ENCODE measurements around the gene FCER1G. TPM values are rescaled to one million over a fixed set of nuclear protein-coding genes. Genes with fewer than 3 reads are reported as not detected.
A peak's percentile ranks its signal among the peaks of the same experiment; 100 is the strongest.

Gene FCER1G
- total RNA-seq, 1 experiment from 2014 or later, result 1.5 TPM

DNA sequence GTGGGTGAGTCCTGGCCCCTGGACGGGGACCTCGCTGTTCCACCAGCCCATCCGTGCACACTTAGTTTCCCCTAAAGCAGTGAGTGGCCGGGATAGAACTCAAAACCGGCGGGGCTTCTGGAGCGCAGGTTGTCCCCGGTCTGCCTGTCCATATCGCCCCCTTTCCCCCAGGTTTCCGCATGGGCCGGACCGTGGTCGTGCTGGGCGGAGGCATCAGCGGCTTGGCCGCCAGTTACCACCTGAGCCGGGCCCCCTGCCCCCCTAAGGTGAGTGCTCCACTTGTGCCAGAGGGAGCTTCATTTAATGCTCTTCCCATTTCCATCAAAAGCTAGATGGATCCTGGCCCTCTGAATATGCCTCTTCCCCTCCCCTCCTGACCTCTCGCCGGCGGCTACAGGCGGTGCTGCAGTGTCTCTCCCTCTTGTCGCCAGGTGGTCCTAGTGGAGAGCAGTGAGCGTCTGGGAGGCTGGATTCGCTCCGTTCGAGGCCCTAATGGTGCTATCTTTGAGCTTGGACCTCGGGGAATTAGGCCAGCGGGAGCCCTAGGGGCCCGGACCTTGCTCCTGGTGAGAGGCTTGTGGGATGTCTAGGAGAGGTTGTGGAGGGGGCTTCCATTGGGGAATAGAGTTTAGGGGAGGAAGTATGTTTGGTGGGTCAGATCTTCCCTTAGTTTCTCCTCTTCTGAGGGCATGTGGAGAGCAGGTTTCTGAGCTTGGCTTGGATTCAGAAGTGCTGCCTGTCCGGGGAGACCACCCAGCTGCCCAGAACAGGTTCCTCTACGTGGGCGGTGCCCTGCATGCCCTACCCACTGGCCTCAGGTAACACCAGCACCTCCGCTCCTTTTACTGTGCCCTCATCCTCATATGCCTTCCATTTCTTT is 48.2 kb upstream of the FCER1G start:
- H3K4me1 Mint-ChIP-seq (ENCODE audit: low read depth, unreplicated experiment), result no peaks in the 10 kb centered on the region
- BruUV-seq (replicated peaks), result TSS peak; percentile 52
- ChIA-PET POLR2A (interaction anchor here (1.3 to 2.4 kb wide), 5 partner anchors 10 to 35 kb away, joined by 8 to 25 read pairs (median 10); partner anchors contain the start of genes B4GALT3, DEDD, NDUFS2 and UFC1), CTCF (interaction anchor here (1.1 to 2.1 kb wide), 10 partner anchors 10 to 223 kb away, joined by 3 to 22 read pairs (median 4); partner anchors contain the start of genes APOA2, B4GALT3, F11R and SDHC)
- DNase-seq, result peak in 1 of 2 experiments; percentile 37
- H3K36me3 ChIP-seq (ENCODE audit: control insufficient read depth, insufficient read depth, low read length), result peaks cover 2% of the 10 kb centered on the region
- intact Hi-C loops (cut with micrococcal nuclease; ENCODE audit: unreplicated experiment), result no loop called here
- TF ChIP-seq, protein P1, sequence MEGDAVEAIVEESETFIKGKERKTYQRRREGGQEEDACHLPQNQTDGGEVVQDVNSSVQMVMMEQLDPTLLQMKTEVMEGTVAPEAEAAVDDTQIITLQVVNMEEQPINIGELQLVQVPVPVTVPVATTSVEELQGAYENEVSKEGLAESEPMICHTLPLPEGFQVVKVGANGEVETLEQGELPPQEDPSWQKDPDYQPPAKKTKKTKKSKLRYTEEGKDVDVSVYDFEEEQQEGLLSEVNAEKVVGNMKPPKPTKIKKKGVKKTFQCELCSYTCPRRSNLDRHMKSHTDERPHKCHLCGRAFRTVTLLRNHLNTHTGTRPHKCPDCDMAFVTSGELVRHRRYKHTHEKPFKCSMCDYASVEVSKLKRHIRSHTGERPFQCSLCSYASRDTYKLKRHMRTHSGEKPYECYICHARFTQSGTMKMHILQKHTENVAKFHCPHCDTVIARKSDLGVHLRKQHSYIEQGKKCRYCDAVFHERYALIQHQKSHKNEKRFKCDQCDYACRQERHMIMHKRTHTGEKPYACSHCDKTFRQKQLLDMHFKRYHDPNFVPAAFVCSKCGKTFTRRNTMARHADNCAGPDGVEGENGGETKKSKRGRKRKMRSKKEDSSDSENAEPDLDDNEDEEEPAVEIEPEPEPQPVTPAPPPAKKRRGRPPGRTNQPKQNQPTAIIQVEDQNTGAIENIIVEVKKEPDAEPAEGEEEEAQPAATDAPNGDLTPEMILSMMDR (IDR thresholded peaks at IDR 0.05; ENCODE audit: insufficient read depth in 1 of 2, low read depth in 1 of 2, low read length in 1 of 2, severe bottlenecking in 1 of 2, unreplicated experiment in 1 of 2), result no peak
- H3K27ac Mint-ChIP-seq (ENCODE audit: unreplicated experiment), result peak overlapping the region; percentile 81
- peak overlapping the region; percentile 88 for H3K4me3 ChIP-seq (ENCODE audit: low read depth, low read length)
- H3K9me3 Mint-ChIP-seq (ENCODE audit: unreplicated experiment), result no peaks in the 10 kb centered on the region
- no peaks in the 10 kb centered on the region for H3K9me3 ChIP-seq
- peaks cover 29% of the 10 kb centered on the region for H3K36me3 Mint-ChIP-seq (ENCODE audit: insufficient read depth, unreplicated experiment)
- peak overlapping the region; percentile 83 for H3K4me3 Mint-ChIP-seq (ENCODE audit: unreplicated experiment)
- no peaks in the 10 kb centered on the region for H3K27me3 ChIP-seq (replicated peaks; ENCODE audit: control insufficient read depth, insufficient read depth, low read length)
- no peaks in the 10 kb centered on the region for H3K27me3 Mint-ChIP-seq (ENCODE audit: insufficient read depth, unreplicated experiment)
- peaks cover 3% of the 10 kb centered on the region; the same call in 1 of the 2 replicates for H3K4me1 ChIP-seq

DNA sequence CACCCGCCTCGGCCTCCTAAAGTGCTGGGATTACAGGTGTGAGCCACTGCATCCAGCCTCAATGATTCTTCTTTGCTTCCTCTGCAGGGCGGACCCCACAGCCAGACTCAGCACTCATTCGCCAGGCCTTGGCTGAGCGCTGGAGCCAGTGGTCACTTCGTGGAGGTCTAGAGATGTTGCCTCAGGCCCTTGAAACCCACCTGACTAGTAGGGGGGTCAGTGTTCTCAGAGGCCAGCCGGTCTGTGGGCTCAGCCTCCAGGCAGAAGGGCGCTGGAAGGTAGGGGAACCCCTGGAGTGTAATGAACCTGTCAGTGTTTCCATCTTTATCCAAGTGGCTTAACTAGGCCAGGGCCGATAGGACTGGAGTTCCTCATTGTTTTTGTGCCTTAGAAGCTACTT is 46.2 kb upstream of the FCER1G start:
- H3K4me3 Mint-ChIP-seq (ENCODE audit: unreplicated experiment), result no peak overlapping the region

DNA sequence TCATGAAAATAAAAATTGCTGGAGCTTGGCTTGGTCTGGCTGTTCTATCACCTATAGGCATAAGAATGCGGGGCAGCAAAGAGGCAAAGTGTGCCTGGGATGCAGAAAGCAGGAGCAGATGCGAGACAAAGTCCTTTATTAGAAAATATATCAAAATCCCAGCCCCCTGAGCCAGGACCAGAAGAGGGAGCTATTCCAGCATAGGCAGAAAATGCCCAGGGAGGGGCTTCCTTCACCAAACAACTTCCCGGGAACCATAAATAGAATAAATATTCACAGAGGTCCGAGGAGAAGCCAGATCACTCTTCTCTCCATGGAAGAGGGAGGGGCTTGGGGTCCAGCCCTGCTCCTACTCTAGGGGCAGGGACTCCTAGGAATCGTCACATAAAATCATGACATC is 43.9 kb upstream of the FCER1G start:
- CTCF ChIA-PET, result no interaction called here

More for the DNA sequence above, 46.2 kb upstream of the FCER1G start:
- peaks cover 3% of the 10 kb centered on the region; the same call in 1 of the 2 replicates for H3K4me1 ChIP-seq
- H3K27ac Mint-ChIP-seq (ENCODE audit: unreplicated experiment), result no peak overlapping the region
- H3K4me1 Mint-ChIP-seq (ENCODE audit: low read depth, unreplicated experiment), result no peaks in the 10 kb centered on the region
- peaks cover 45% of the 10 kb centered on the region for H3K36me3 Mint-ChIP-seq (ENCODE audit: insufficient read depth, unreplicated experiment)
- peaks cover 4% of the 10 kb centered on the region for H3K36me3 ChIP-seq (ENCODE audit: control insufficient read depth, insufficient read depth, low read length)
- intact Hi-C loops (cut with micrococcal nuclease; ENCODE audit: unreplicated experiment), result no loop called here
- no peak overlapping the region for H3K4me3 ChIP-seq (ENCODE audit: low read depth, low read length)
- H3K9me3 Mint-ChIP-seq (ENCODE audit: unreplicated experiment), result no peaks in the 10 kb centered on the region
- H3K27me3 ChIP-seq (replicated peaks; ENCODE audit: control insufficient read depth, insufficient read depth, low read length), result no peaks in the 10 kb centered on the region
- no peaks in the 10 kb centered on the region for H3K27me3 Mint-ChIP-seq (ENCODE audit: insufficient read depth, unreplicated experiment)
- H3K9me3 ChIP-seq, result no peaks in the 10 kb centered on the region
- ChIA-PET CTCF (no interaction called here), POLR2A (no interaction called here)
- no TSS peak for BruUV-seq (replicated peaks)
- TF ChIP-seq, protein P1 (IDR thresholded peaks at IDR 0.05; ENCODE audit: insufficient read depth in 1 of 2, low read depth in 1 of 2, low read length in 1 of 2, severe bottlenecking in 1 of 2, unreplicated experiment in 1 of 2), result no peak
- no peak for DNase-seq

More for the DNA sequence above, 43.9 kb upstream of the FCER1G start:
- Mint-ChIP-seq H3K9me3 (ENCODE audit: unreplicated experiment) (no peaks in the 10 kb centered on the region), H3K4me3 (ENCODE audit: unreplicated experiment) (no peak overlapping the region), H3K36me3 (ENCODE audit: insufficient read depth, unreplicated experiment) (peaks cover 60% of the 10 kb centered on the region), H3K27me3 (ENCODE audit: insufficient read depth, unreplicated experiment) (no peaks in the 10 kb centered on the region), H3K27ac (ENCODE audit: unreplicated experiment) (no peak overlapping the region), H3K4me1 (ENCODE audit: low read depth, unreplicated experiment) (peaks cover 10% of the 10 kb centered on the region)
- intact Hi-C loops (cut with micrococcal nuclease; ENCODE audit: unreplicated experiment), result no loop called here
- H3K4me1 ChIP-seq, result peaks cover 4% of the 10 kb centered on the region
- TF ChIP-seq, protein P1 (IDR thresholded peaks at IDR 0.05; ENCODE audit: insufficient read depth in 1 of 2, low read depth in 1 of 2, low read length in 1 of 2, severe bottlenecking in 1 of 2, unreplicated experiment in 1 of 2), result peak; percentile 14 to 40
- BruUV-seq (replicated peaks), result no TSS peak
- no peaks in the 10 kb centered on the region for H3K27me3 ChIP-seq (replicated peaks; ENCODE audit: control insufficient read depth, insufficient read depth, low read length)
- no peaks in the 10 kb centered on the region for H3K9me3 ChIP-seq
- DNase-seq, result no peak
- peaks cover 6% of the 10 kb centered on the region for H3K36me3 ChIP-seq (ENCODE audit: control insufficient read depth, insufficient read depth, low read length)
- H3K4me3 ChIP-seq (ENCODE audit: low read depth, low read length), result no peak overlapping the region
- POLR2A ChIA-PET, result no interaction called here

Data from Caco-2 (cell line).